HepG2 (cell line): ENCODE measurements around the gene AGGF1. TPM values are rescaled to one million over a fixed set of nuclear protein-coding genes. Genes with fewer than 3 reads are reported as not detected.
A peak's percentile ranks its signal among the peaks of the same experiment; 100 is the strongest.

Source experiments
- ATAC-seq: fragments of 200-7000 bp; cut with Tn5 transposase; 3 replicates; pipeline ENCODE4 v1.9.1; 2020; ENCODE audit warnings: mild to moderate bottlenecking, moderate library complexity
- BruUV-seq: library from RNA; stranded (reverse); fragments of 400-500 nt; replicated peaks from 2 replicates; lab custom pipeline; 2021; lab: Mats Ljungman, UMichigan
- CTCF ChIA-PET: fragments of 300-600 bp; formaldehyde crosslinking; extraction: SDS; loops from one replicate; lab custom pipeline; 2021; ENCODE audit warnings: low total read pairs, inconsistent platforms, low intra/inter-chr PET ratio; lab: Yijun Ruan, JAX
- POLR2A ChIA-PET: fragments of 350-600 bp; sonication (Branson Sonifier 250); formaldehyde crosslinking; loops from one replicate; lab custom pipeline; 2020; ENCODE audit warnings: antibody characterized with exemption, inconsistent platforms; lab: Yijun Ruan, JAX
- DNase-seq: peaks from one replicate; pipeline ENCODE4 v3.0.0-alpha.2; 2015; ENCODE audit warnings: low spot score
- FAIRE-seq: peaks from 3 replicates; lab custom pipeline; 2011; peaks lifted over from hg19 to GRCh38; lab: Jason Lieb, UNC
- H2AFZ ChIP-seq: one replicate; pipeline ENCODE4 v1.6.1; 2011; ENCODE audit warnings: low read length, inconsistent platforms
- H3K27ac ChIP-seq: fragments of 300-600 bp; 3 replicates; pipeline ENCODE4 v1.8.0; 2011; ENCODE audit warnings: mixed run types, mild to moderate bottlenecking, mixed read lengths, low read length, inconsistent platforms; ENCODE audit not compliant: insufficient read depth; ENCODE audit errors: extremely low read length
- H3K27me3 ChIP-seq, 2 experiments: fragments of 200-600 bp in 1 of 2; 2 replicates in 1 of 2; 3 replicates in 1 of 2; pipeline versions ENCODE4 v1.6.0 to v1.8.0; 2011; ENCODE audit warnings: low read length in 2 of 2, mild to moderate bottlenecking in 2 of 2, moderate library complexity in 2 of 2, inconsistent platforms in 1 of 2; ENCODE audit not compliant: insufficient read depth in 2 of 2, control insufficient read depth in 1 of 2
- H3K36me3 ChIP-seq, 2 experiments: fragments of 200-600 bp in 1 of 2; replicated peaks in 1 of 2; 2 replicates in 1 of 2; 3 replicates in 1 of 2; pipeline versions ENCODE4 v1.5.1 to v1.8.0; 2011; ENCODE audit warnings: low read length in 2 of 2, inconsistent platforms in 1 of 2; ENCODE audit not compliant: insufficient read depth in 2 of 2, control insufficient read depth in 1 of 2
- H3K4me1 ChIP-seq: 2 replicates; pipeline ENCODE4 v1.5.1; 2012; ENCODE audit warnings: low read length, inconsistent platforms; ENCODE audit not compliant: insufficient read depth
- H3K4me2 ChIP-seq: 2 replicates; pipeline ENCODE4 v1.6.0; 2011; ENCODE audit warnings: low read depth, low read length, inconsistent platforms
- H3K4me3 ChIP-seq, 3 experiments: fragments of 200-600 bp in 1 of 3; sonication (generic), shearing (Covaris generic) in 1 of 3; replicated peaks in 1 of 3; 2 replicates each; pipeline ENCODE4 v1.5.1; 2011 to 2016; ENCODE audit warnings: low read length in 3 of 3, inconsistent platforms in 2 of 3, low read depth in 2 of 3, mild to moderate bottlenecking in 2 of 3, control low read depth in 1 of 3, mixed read lengths in 1 of 3; ENCODE audit not compliant: insufficient read depth in 1 of 3
- H3K79me2 ChIP-seq: one replicate; pipeline ENCODE4 v1.6.1; 2011; ENCODE audit warnings: low read length, inconsistent platforms; ENCODE audit not compliant: insufficient read depth
- H3K9ac ChIP-seq: 2 replicates; pipeline ENCODE4 v1.6.0; 2011; ENCODE audit warnings: mild to moderate bottlenecking, low read depth, low read length, inconsistent platforms; ENCODE audit not compliant: insufficient read depth
- H3K9me3 ChIP-seq: 2 replicates; pipeline ENCODE4 v1.5.1; 2012; ENCODE audit warnings: mild to moderate bottlenecking, low read length
- H4K20me1 ChIP-seq: 2 replicates; pipeline ENCODE4 v1.6.0; 2011; ENCODE audit warnings: inconsistent platforms, mild to moderate bottlenecking, low read length, moderate library complexity; ENCODE audit not compliant: insufficient read depth
- FUBP1 ChIP-seq: sonication (generic); formaldehyde crosslinking; IDR thresholded peaks from 2 replicates; pipeline ENCODE4 v1.5.1; 2020; ENCODE audit warnings: missing genetic modification reagents, mild to moderate bottlenecking, borderline replicate concordance
- MAFK ChIP-seq, 2 experiments: IDR thresholded peaks in 1 of 2; conservative IDR thresholded peaks in 1 of 2; 2 replicates each; pipeline ENCODE4 v1.6.1; 2011; ENCODE audit warnings: improper control_type of control experiment in 2 of 2, low read length in 2 of 2
- ZNF234 ChIP-seq: sonication (generic); formaldehyde crosslinking; conservative IDR thresholded peaks from 2 replicates; pipeline ENCODE4 v1.5.1; 2020; ENCODE audit warnings: mild to moderate bottlenecking, missing genetic modification reagents
- ZNF7 ChIP-seq: IDR thresholded peaks from 2 replicates; pipeline ENCODE4 v1.6.1; 2016; ENCODE audit warnings: missing biosample characterization, missing genetic modification reagents
- WGBS: methylation state at CpG from one replicate; pipeline ENCODE4 v1.1.6; 2017; ENCODE audit warnings: low lambda C conversion rate; 5-methylcytosine and 5-hydroxymethylcytosine counted together
- in situ Hi-C: cut with HindIII; loops from 2 replicates; pipeline ENCODE4 v1.10.0; 2017; ENCODE audit warnings: low pct_unique_long_range_greater_than_20kb; ENCODE audit not compliant: extremely low pct_ligation_motif_present
- intact Hi-C: fragments of 100-400 bp; cut with micrococcal nuclease; formaldehyde crosslinking; loops from one replicate; pipeline ENCODE4 v1.10.0; 2022; ENCODE audit not compliant: unreplicated experiment
- polyA plus RNA-seq, 8 experiments: library from polyadenylated mRNA; depleted of rRNA in 3 of 8; stranded (reverse) in 7 of 8; unstranded in 1 of 8; fragments of >200 nt; fragmentation: Illumina TruSeq in 4 of 8; extraction: Trizol in 4 of 8; gene quantifications; 2 replicates each; pipeline versions ENCODE4 v1.2.1 to v1.2.3, GENCODE V29; 2011 to 2016; ENCODE audit warnings: low read depth in 4 of 8, missing spikeins in 1 of 8, mixed read lengths in 1 of 8; ENCODE audit not compliant: insufficient read depth in 1 of 8
- total RNA-seq, 5 experiments: library from RNA; depleted of rRNA; stranded (reverse); fragments of >200 nt; fragmentation: Illumina TruSeq; extraction: Trizol; gene quantifications; 2 replicates each; pipeline ENCODE4 v1.2.3, GENCODE V29; 2016; ENCODE audit warnings: low read depth in 1 of 5
- TF ChIP-seq, protein P1 (sequence below): IDR thresholded peaks from 2 replicates; pipeline ENCODE4 v1.6.1; 2012; ENCODE audit warnings: inconsistent platforms

AGGF1 gene
- total and polyA plus RNA-seq, 2 of the 13 experiments (the other 11 are each of a cell fraction or from before 2014, with no cell fraction given) = 12.9 to 15.5 TPM

DNA sequence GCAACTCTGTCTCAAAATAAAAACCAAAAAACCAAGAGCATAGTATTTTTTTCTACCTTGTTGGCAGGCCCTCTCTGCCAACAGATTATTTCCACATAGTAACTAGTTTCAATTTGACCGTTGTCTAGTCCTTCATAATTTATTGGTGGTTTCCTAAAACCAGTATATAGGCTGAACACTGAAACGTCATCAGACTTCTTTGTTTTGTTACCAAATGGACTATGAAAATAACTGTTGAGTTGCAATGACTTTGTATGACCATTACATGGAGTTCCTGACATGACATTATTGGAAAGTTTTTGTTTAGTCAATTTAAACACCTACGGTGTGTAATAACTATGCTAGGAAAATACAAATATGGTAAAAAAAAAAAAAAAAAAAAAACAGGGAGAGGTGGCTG is 1.7 kb downstream of the AGGF1 start (continued):
- TF ChIP-seq, protein P1, sequence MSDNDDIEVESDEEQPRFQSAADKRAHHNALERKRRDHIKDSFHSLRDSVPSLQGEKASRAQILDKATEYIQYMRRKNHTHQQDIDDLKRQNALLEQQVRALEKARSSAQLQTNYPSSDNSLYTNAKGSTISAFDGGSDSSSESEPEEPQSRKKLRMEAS = no peak
- TF ChIP-seq ZNF234 = no peak

- CTCF ChIA-PET = no interaction called here
- BruUV-seq = no TSS peak
- no peak overlapping the region for H2AFZ ChIP-seq
- H3K79me2 ChIP-seq = peaks cover 16% of the 10 kb centered on the region
- 90% methylated on average over 4 of the region's 4 CpGs for WGBS
- H3K9me3 ChIP-seq = peaks cover 13% of the 10 kb centered on the region; the same call in 1 of the 2 replicates
- TF ChIP-seq FUBP1 (CRISPR knock-in tag) = no peak
- peak; percentile 33 to 47; a peak in 2 of 4 replicates for TF ChIP-seq MAFK (conservative IDR thresholded peaks at IDR 0.05 in 1 of 2, IDR thresholded peaks at IDR 0.05 in 1 of 2; ENCODE audit: low read length in 2 of 2)
- TF ChIP-seq ZNF7 (CRISPR knock-in tag) = no peak
- intact Hi-C loops = no loop called here
- peaks cover 1 to 9% of the 10 kb centered on the region in 2 experiments; a peak in 3 of 5 replicates for H3K36me3 ChIP-seq
- ATAC-seq (no peak), FAIRE-seq (no peak), DNase-seq (no peak)
- no peak overlapping the region for H3K9ac ChIP-seq
- peaks cover 31% of the 10 kb centered on the region for H3K4me1 ChIP-seq
- H3K4me3 ChIP-seq = no peak overlapping the region
- H4K20me1 ChIP-seq = no peaks in the 10 kb centered on the region; the same call in 1 of the 2 replicates
- H3K27ac ChIP-seq = no peak overlapping the region
- H3K4me2 ChIP-seq = no peak overlapping the region
- in situ Hi-C loops = no loop called here
- no peaks in the 10 kb centered on the region; a peak in 1 of 5 replicates for H3K27me3 ChIP-seq
- POLR2A ChIA-PET = no interaction called here
Observed at GRCh38 chr5:77032635-77033034, 2.4 kb downstream of the AGGF1 start.
